Tibial nerve (tissue), 3 donors: ENCODE data around the gene NBL1.

ENCODE experiments used
- CTCF ChIP-seq, 5 experiments: fragments of 200-600 bp in 3 of 5; fragments of 450-650 bp in 2 of 5; sonication (generic) in 3 of 5; IDR thresholded peaks; one replicate each; pipeline ENCODE4 v1.5.1; 2016 to 2019; ENCODE audit warnings: antibody characterized with exemption in 5 of 5, mild to moderate bottlenecking in 3 of 5, moderate library complexity in 2 of 5
- POLR2A ChIP-seq, 2 donors: fragments of 450-650 bp; IDR thresholded peaks; one replicate each; pipeline ENCODE4 v1.6.1; 2017; ENCODE audit warnings: antibody characterized with exemption in 2 of 2, mild to moderate bottlenecking in 2 of 2, moderate library complexity in 2 of 2

- TF ChIP-seq CTCF (IDR thresholded peaks at IDR 0.05) = no peak
- no peak for TF ChIP-seq POLR2A (IDR thresholded peaks at IDR 0.05)
These were observed 22.7 kb upstream of the NBL1 start for GRCh38 chr1:19621274-19621950.
